Fibroblast of lung (primary cell): Measurements from ENCODE around the gene FSTL4. TPM values are rescaled to one million over a fixed set of nuclear protein-coding genes. Genes with fewer than 3 reads are reported as not detected.

ENCODE experiments used
- DNase-seq, 2 donors: peaks; one replicate each; pipeline versions ENCODE4 v3.0.0 to v3.0.0-alpha.2; 2010; ENCODE audit warnings: low read depth in 2 of 2
- H2AFZ ChIP-seq: 2 replicates; pipeline ENCODE4 v1.5.1; 2012; ENCODE audit warnings: low read length, control low read depth, inconsistent platforms
- H3K27ac ChIP-seq: 2 replicates; pipeline ENCODE4 v1.5.1; 2011; ENCODE audit warnings: low read length, control low read depth; ENCODE audit not compliant: insufficient read depth
- H3K27me3 ChIP-seq: 2 replicates; pipeline ENCODE4 v1.5.1; 2011; ENCODE audit warnings: mild to moderate bottlenecking, low read length; ENCODE audit not compliant: control insufficient read depth, insufficient read depth
- H3K36me3 ChIP-seq: 2 replicates; pipeline ENCODE4 v1.5.1; 2011; ENCODE audit warnings: low read length; ENCODE audit not compliant: control insufficient read depth, insufficient read depth
- H3K4me1 ChIP-seq: 2 replicates; pipeline ENCODE4 v1.5.1; 2011; ENCODE audit warnings: low read length; ENCODE audit not compliant: control insufficient read depth, insufficient read depth; ENCODE audit errors: extremely low read depth
- H3K4me2 ChIP-seq: 2 replicates; pipeline ENCODE4 v1.5.1; 2011; ENCODE audit warnings: low read length, control low read depth; ENCODE audit not compliant: insufficient read depth; ENCODE audit errors: extremely low read depth
- H3K4me3 ChIP-seq, 4 experiments: fragments of 200-600 bp in 1 of 4; sonication (generic) in 1 of 4; replicated peaks in 1 of 4; 2 replicates each; pipeline ENCODE4 v1.5.1; 2011 to 2016; ENCODE audit warnings: low read length in 4 of 4, low read depth in 3 of 4, mild to moderate bottlenecking in 3 of 4, control low read depth in 2 of 4, inconsistent platforms in 1 of 4, mixed read lengths in 1 of 4; ENCODE audit not compliant: insufficient read depth in 1 of 4; ENCODE audit errors: control extremely low read depth in 1 of 4
- H3K79me2 ChIP-seq: 2 replicates; pipeline ENCODE4 v1.5.1; 2012; ENCODE audit warnings: mild to moderate bottlenecking, low read length, inconsistent platforms; ENCODE audit not compliant: control insufficient read depth, insufficient read depth
- H3K9ac ChIP-seq: 2 replicates; pipeline ENCODE4 v1.5.1; 2011; ENCODE audit warnings: mild to moderate bottlenecking, low read length, control low read depth; ENCODE audit not compliant: insufficient read depth
- H3K9me3 ChIP-seq: 2 replicates; pipeline ENCODE4 v1.5.1; 2012; ENCODE audit warnings: low read depth, low read length; ENCODE audit not compliant: control insufficient read depth, insufficient read depth
- H4K20me1 ChIP-seq: 2 replicates; pipeline ENCODE4 v1.5.1; 2011; ENCODE audit warnings: low read length; ENCODE audit not compliant: control insufficient read depth, insufficient read depth; ENCODE audit errors: extremely low read depth
- CTCF ChIP-seq, 2 donors: IDR thresholded peaks in 1 of 2; conservative IDR thresholded peaks in 1 of 2; 1 replicate in 1 of 2; 2 replicates in 1 of 2; pipeline ENCODE4 v1.5.1; 2011 to 2012; ENCODE audit warnings: low read length in 2 of 2, control low read depth in 1 of 2, inconsistent platforms in 1 of 2, low read depth in 1 of 2, mild to moderate bottlenecking in 1 of 2
- EZH2 ChIP-seq: IDR thresholded peaks from 2 replicates; pipeline ENCODE4 v1.5.1; 2012; ENCODE audit warnings: low read length, control low read depth, mild to moderate bottlenecking; ENCODE audit errors: missing control alignments
- polyA plus RNA-seq, 2 donors: library from polyadenylated mRNA; depleted of rRNA in 1 of 2; stranded (reverse) in 1 of 2; unstranded in 1 of 2; fragments of >200 nt; gene quantifications; 2 replicates each; pipeline ENCODE4 v1.2.1, GENCODE V29; 2011 to 2012; ENCODE audit warnings: missing spikeins in 1 of 2
- total RNA-seq: library from RNA; depleted of rRNA; stranded (reverse); fragments of >200 nt; gene quantifications from 2 replicates; pipeline ENCODE4 v1.2.1, GENCODE V29; 2014

The FSTL4 gene
- total and polyA plus RNA-seq, 2 donors (not counting 1 experiment from before 2014, with no cell fraction given) = 0.17 to 0.33 TPM

- Histone ChIP-seq H3K27me3 (no peaks in the 10 kb centered on the region), H3K4me3 (no peak overlapping the region), H3K4me2 (no peak overlapping the region), H3K27ac (no peak overlapping the region), H3K9ac (no peak overlapping the region), H4K20me1 (no peaks in the 10 kb centered on the region), H2AFZ (no peak overlapping the region), H3K79me2 (no peaks in the 10 kb centered on the region), H3K4me1 (no peaks in the 10 kb centered on the region), H3K36me3 (no peaks in the 10 kb centered on the region), H3K9me3 (no peaks in the 10 kb centered on the region)
- DNase-seq = no peak
- TF ChIP-seq EZH2 (no peak), CTCF (conservative IDR thresholded peaks at IDR 0.05 in 1 of 2, IDR thresholded peaks at IDR 0.05 in 1 of 2; ENCODE audit: low read depth in 1 of 2, low read length in 2 of 2) (no peak)
Observed at GRCh38 chr5:133469846-133470245, 142.5 kb downstream of the FSTL4 start.

GRCh38 chr5:133469252-133469651, 143.1 kb downstream of the FSTL4 start:
- no peak overlapping the region for H3K4me3 ChIP-seq
- H4K20me1 ChIP-seq = no peaks in the 10 kb centered on the region
- no peak overlapping the region for H3K9ac ChIP-seq
- H3K79me2 ChIP-seq = no peaks in the 10 kb centered on the region
- no peak for DNase-seq
- no peak for TF ChIP-seq EZH2
- H3K27me3 ChIP-seq = no peaks in the 10 kb centered on the region
- no peaks in the 10 kb centered on the region for H3K4me1 ChIP-seq
- H3K9me3 ChIP-seq = no peaks in the 10 kb centered on the region
- no peak overlapping the region for H2AFZ ChIP-seq
- H3K36me3 ChIP-seq = no peaks in the 10 kb centered on the region
- H3K4me2 ChIP-seq = no peak overlapping the region
- H3K27ac ChIP-seq = no peak overlapping the region

GRCh38 chr5:133468596-133468995, 143.7 kb downstream of the FSTL4 start:
- Histone ChIP-seq H3K79me2 (no peaks in the 10 kb centered on the region), H3K36me3 (no peaks in the 10 kb centered on the region), H3K4me3 (no peak overlapping the region), H2AFZ (no peak overlapping the region), H4K20me1 (no peaks in the 10 kb centered on the region), H3K27ac (no peak overlapping the region), H3K27me3 (no peaks in the 10 kb centered on the region), H3K4me1 (no peaks in the 10 kb centered on the region), H3K9me3 (no peaks in the 10 kb centered on the region), H3K9ac (no peak overlapping the region), H3K4me2 (no peak overlapping the region)
- DNase-seq = no peak
- TF ChIP-seq CTCF (conservative IDR thresholded peaks at IDR 0.05 in 1 of 2, IDR thresholded peaks at IDR 0.05 in 1 of 2; ENCODE audit: low read depth in 1 of 2, low read length in 2 of 2) = no peak
- no peak for TF ChIP-seq EZH2
